SW480 (cell line): ENCODE results near the gene SLC22A7.

Experiments
- DNase-seq: peaks from one replicate; pipeline ENCODE4 v3.0.0-alpha.2; 2016; ENCODE audit warnings: low spot score

SLC22A7 gene

DNA sequence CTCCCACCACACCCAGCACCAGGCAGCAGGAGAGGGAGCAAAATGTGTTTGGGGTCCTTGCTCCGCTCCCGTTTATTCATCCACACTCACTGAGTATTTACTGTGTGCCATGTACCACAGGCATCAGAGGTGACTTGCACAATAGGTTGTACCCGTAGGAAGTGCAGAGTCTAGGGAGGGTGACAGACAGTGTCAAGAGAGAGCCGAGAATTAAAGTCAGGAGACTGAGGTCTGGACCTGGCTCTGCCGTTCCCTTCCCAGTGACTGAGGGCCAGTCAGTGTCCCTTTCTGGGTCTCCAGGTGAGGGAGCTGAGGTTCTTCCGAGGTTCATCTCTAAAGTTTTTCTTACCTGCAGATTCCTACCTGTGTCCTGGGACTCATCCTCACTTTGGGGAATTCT is 32.5 kb upstream of the SLC22A7 start:
- DNase-seq: no peak

- no peak for DNase-seq
Observed at GRCh38 chr6:43267619-43268354, 30.3 kb upstream of the SLC22A7 start.

DNA sequence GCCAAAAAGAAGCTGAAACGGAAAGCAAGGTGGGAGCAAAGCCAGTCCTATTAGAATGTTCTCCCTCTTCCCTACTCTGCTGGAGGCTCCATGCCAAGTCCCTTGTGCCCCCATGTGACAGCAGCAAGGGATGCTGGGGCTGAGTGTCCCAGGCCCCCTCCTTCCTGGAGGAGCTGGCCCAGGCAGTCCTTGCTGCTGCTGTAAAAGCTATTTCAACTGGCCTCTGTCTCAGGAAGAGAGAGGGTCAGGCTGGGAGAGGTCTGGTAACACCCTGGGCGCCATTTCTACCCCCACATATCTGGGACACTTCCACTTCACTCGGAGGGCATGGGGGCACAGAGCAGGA is 29.7 kb upstream of the SLC22A7 start:
- DNase-seq: no peak

- no peak for DNase-seq
Observed at GRCh38 chr6:43268782-43269272, 29.2 kb upstream of the SLC22A7 start.

- DNase-seq: no peak
Observed at GRCh38 chr6:43269273-43270007, 28.6 kb upstream of the SLC22A7 start.

- DNase-seq: no peak
Observed at GRCh38 chr6:43271103-43271815, 26.8 kb upstream of the SLC22A7 start.

DNA sequence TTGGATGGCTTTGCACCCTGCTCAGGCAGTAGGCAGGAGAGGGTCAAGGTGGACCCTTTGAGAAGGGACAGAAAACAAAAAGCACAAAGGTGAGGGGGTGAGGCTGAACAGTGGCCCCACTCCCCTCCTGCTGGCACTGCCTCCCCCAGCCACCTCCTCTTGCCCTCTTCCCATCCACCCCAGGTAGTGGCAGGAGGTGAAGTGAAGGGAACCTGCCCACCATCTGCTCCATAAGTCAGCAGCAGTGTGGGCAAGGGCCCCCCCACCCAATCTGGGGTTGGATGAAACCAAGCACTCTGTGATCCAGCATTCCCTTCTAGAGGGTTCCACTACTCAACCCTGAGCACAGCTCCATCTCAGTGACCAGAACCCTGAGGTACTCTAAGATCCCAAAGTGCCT is 26.1 kb upstream of the SLC22A7 start:
- DNase-seq: no peak

DNA sequence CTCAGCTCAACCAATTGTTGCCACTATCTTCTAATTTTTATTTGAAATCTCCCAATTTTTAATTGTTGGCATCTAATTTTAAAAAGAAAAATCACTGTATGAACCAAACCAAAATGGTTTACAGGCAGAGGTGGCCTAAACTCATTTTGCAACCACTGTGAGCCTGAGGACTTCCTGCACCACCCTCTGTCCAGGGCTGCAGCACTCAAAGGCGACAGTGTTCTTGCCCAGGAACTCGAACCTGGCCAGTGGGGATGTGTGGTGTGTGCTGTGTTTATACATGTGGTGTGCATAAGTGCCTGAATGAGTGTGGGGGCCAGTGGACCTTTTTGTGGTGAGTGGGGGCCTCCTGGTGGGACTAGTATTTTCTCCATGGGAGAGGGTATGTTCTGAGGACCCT is 24.4 kb upstream of the SLC22A7 start:
- no peak for DNase-seq

- DNase-seq: no peak
Observed at GRCh38 chr6:43274127-43274915, 23.7 kb upstream of the SLC22A7 start.

DNA sequence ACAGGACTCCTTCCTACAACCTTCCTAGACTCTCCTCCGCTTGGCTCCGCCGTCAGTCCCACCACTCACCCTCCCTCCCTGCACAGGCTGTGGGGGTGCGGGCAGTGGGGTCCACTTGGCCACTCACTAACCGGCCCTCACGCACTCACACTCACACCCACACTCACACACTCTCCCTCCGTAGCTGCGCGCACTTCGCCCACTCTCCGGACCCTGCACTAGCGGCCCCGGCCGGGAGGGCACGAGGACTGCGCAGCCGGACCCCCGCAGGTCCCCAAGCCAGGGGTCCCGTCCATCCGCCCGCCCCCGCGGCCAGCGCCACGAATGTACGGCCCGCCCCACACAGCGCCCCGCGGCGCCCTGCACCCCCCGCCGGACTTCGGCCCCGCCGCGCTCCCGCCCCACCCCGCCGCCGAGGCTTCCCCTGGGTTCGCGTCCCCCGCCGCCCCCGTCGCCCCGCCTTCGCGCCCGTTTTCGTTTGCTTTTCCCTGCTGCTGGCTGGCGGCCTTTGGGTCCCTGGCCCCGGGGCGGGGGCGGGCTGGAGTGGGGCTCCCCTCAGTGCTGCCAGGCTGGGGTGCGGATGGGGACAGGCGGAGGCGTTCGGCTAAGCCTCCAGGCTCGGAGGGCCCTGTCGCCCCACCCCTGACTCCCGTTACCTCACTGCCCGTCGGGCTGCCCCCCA is 23.0 kb upstream of the SLC22A7 start:
- no peak for DNase-seq

- DNase-seq: no peak
Observed at GRCh38 chr6:43275801-43276576, 22.1 kb upstream of the SLC22A7 start.

DNA sequence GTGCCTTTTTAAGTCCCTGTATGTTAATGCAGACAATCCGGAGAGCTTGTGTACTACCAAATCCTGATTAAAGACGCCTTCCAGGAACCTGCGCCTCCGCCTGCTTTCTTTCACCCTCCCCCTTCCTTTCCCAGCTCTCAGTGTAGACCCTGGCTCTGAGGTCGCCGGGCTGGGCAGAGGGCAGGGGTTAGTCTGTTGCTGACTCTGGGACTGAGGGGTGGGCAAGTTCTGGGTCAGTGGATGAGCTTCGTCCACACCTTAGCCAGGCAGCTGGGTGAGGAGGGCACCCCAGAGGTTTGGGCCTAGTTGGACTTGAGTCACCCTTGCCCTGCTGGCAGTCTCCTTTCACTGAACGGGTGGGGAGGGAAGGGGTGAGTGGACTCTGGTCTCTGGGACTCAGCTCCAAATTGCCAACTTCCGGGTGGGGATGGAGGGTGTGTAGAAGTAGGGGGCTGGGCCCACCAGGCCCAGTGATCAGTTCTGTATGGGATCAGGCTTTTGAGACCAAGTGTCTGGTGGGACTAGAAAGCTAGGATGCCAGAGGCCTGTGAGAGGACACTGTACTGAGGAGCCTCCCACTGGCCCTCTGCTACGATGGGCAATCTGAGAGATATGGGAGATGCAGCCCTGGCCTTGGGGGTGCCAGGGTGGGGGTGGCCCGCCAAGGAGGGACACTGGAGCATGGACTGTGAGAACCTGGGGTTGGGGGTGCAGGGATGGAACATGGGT is 21.3 kb upstream of the SLC22A7 start:
- DNase-seq: no peak

DNA sequence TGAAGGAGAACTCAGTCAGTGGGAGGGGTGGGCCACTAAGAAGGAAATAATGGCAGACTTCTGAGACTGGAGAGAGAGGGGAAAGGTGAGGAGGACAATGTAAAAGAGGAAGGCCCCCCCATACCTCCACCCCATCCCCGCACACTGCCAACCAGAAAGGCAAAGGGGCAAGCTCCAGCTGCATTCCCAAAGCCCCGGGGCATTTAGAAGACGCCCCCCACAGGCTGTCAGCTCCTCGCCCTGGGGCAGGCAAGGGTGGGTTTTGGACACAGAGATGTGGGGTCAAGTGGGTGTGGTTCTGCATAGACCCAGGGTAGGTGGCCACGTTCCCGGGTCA is 20.8 kb upstream of the SLC22A7 start:
- no peak for DNase-seq

- DNase-seq: no peak
Observed at GRCh38 chr6:43277643-43278523, 20.2 kb upstream of the SLC22A7 start.

DNA sequence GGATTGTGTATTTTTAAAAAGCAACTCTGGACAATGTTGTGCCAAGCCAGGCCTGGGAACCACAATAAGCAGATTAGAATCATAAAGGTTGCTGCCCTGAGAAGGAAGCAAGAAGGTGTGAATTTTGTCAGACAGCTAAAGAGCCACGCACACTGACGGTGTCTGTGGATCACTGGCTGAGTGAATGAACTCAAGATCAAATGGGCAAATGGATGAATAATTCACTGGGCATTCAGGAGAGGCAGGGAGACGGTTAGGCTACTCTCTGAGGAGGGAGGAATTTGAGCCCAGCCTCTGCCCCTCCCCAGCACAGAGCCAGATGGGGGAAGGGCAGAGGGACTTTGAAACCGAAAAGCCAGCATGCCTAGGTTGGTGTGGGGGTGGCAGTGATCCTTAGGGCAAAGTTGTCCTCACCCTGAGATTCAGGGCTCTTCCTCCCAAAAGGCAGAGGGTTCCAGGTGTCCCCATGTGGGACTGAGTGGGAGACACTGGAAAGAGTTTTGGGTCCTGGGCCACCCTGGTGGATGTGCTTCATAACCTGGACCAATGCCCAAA is 19.5 kb upstream of the SLC22A7 start:
- DNase-seq: peak; percentile 65

DNA sequence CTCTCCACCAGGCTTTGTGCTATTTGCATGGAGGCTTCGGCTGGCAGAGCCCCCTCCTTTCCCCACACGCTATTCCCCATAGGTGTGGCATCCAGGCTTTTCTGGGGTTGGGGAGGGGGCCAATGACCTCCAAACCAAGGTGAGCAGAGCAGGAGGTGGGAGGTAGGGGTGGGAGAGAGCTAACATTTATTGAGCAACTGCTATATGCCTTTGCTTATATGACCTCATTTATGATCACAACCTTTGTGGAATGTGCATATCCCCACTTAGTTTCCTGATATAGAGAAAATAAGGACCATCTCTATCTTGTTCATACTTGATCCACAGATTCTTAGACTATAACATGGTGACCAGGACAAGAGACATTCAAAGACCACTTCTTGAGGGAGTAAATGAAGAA is 17.8 kb upstream of the SLC22A7 start:
- no peak for DNase-seq

GRCh38 chr6:43282060-43282459 is 16.0 kb upstream of the SLC22A7 start:
- no peak for DNase-seq

- no peak for DNase-seq
Observed at GRCh38 chr6:43282636-43283513, 15.2 kb upstream of the SLC22A7 start.
